NOMO-1 treated with dmso at 0.1 percent for 144 hours (cell line): Measurements from ENCODE around the gene RTKN2.

Experiments used
- DNase-seq: peaks from one replicate; lab custom pipeline; 2025; ENCODE audit not compliant: unreplicated experiment; lab: John Stamatoyannopoulos, UW

Gene RTKN2

DNA sequence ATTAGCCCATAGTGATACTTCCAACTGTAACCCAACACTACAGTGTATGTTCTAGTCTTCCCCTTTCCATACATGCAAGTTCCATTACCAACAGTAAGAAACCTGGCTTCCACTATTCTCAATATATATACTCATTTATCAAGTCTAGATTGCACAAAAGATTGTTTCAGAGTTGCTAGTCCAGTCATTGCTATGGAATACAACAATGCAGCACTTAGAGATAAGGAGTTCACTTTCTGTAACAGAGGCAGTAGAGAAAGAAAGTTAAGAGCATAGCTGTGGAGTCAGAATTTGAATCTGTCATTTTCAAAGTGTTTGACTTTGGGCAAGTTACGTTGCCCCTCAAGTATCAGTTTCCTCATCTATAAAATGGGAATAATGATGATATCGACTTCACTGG, 90.1 kb downstream of the RTKN2 start:
- DNase-seq = no peak

DNA sequence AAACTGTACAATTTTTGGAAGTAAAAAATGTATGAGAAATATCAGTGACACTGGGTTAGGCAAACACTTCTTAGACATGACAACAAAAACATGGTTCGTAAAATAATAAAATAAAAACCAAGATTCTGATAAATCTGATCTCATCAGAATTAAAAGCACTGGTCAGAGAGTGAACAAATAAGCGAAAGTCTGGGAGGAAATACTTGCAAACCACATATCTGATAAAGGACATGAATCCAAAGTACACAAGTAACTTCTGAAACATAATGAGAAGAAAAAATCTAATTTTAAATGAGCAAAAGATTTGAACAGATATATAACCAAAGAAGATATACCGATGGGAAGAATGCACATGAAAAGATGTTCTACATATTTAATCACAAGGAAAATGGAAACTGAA, 91.5 kb downstream of the RTKN2 start:
- DNase-seq = no peak

DNA sequence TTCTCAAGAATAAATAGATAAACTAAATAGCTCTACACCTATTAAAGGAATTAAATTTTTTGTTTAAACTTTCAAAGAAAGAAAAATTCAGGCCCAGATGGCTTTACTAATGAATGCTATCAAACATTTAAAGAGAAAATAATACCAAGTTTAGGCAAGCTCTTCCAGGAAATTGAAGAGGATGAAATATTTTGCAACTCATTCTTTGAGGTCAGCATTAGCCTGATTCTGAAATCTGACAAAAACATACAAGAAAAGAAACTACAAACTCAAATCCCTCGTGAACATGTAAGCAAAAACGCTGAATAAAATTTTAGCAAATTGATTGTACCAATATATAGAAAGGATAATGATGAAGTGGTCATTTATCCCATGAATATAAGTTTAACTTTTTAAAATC, 93.4 kb downstream of the RTKN2 start:
- DNase-seq = no peak

DNA sequence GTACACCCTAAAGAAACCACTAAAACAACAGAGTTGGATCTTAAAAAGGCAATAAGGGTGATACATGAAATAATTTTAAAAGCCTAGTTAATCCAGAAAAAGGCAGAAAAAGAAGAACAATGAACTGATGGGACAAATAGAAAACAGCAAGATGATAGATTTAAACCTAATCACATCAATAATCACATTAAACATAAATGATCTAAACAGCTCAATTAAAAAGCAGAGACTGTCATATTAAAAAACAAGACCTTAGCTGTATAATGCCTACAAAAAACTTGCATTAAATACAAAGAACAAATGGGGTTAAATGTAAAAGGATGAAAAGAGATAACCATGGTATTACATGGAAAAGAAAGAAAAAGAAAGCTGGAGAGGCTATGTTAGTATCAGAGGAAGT, 96.2 kb downstream of the RTKN2 start:
- DNase-seq = no peak

DNA sequence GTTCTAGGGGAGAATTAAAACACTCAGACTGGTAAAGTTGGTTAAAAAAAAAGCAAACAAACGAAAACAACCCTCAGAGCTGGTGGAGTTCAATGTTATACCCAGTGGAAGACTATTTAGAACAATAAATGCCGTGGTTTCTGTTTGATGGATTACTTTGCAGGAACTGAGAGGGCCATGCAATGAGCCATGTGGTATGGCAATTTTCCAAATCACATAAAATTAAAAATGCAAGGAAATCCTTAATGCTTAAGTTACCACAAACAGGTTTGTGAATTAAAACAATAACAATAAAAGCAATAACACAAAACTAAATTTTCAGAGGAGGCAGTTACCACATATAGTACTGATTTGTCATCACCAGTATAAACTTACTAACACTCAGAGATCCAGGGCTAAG, 96.9 kb downstream of the RTKN2 start:
- no peak for DNase-seq

DNA sequence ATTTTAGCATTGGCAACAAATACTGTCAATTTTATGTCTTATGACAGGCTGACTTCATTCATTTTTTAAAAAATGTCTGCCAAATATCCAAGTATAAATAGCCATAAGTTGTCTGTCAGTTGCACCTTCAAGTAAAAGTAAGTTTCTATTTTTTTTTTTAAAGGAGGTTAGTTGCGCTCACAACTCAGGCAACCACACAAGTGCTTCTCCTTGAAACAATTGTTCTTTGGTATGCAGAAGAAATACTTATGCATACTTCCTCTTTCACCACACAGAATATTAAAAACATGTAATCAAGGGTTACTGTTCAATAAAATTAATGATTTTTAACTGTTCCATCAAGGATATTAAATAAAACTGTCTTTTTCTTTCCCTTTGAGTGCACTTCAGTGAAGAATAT, 97.9 kb downstream of the RTKN2 start:
- peak; percentile 31 for DNase-seq

DNA sequence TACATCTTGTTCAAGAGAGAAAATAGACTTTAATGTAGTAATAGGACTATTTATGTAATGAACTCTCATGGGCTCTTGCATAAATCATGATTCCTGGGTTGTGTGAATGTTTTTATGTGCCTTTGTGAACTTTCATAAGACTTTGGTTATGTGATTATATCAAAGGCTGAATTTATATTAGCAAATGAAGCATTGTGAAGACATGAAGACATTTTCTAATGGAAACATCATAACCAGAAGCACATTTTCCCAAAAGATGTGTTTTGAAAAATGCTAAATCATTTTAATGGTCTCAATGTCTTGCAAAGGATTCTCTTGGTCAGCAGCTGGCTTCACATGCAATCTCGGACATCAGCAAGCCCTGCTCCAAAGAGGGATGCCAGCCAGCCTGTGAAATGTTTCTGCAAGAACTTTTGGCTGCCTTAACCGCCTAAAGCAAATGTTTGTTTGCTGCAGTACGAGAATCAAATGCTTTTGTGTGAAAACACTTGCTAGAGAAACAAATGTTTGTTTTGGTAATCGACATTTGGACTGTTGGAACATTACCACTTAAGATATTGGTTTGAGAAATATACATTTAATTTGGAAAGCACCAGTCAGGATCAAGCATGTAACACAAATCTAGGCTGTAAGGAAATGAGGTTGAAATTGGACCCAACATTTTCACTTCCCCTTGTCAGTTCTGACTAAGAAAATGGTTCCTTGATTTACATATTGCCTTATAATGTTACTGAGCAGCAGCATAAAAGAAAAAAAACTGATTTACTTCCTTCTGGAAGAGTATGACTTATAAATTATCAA, 102.1 kb downstream of the RTKN2 start:
- DNase-seq = peak; percentile 9

DNA sequence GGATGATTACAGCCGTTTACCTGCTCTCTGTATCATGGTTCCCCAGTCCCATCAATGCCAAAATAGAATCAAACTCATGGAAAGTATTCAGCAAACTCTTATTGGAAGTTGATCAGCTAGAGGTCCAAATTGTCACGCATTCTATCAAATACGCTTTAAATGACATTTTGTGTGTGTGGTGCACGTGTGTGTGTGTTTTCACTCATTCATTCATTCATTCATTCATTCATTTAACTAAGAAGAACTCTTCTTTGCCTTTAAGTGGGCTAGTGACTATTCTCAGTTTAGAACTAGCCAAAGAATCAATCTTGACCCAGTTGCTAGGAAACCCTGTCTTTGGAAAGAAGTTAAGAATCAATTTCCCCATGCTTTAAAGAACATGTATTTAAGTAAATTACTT, 102.8 kb downstream of the RTKN2 start:
- DNase-seq = no peak

DNA sequence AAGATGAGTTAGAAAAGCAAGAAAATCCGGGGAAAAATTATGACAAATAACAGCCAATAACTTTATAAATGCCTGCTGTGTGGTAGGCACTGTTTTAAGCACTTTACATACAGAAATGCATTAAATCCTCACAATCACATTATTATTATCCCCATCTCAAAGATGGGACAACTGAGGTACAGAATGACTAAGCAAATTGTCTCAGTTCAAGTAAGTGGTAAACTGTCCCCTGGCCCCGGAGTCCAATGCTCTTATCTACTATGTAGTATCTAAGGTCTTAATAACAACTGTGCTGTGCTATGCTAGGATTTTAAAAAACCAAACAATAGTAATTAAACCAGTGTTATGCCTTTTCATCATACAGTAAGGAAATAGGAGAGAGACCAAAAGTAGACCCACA, 105.6 kb downstream of the RTKN2 start:
- no peak for DNase-seq

DNA sequence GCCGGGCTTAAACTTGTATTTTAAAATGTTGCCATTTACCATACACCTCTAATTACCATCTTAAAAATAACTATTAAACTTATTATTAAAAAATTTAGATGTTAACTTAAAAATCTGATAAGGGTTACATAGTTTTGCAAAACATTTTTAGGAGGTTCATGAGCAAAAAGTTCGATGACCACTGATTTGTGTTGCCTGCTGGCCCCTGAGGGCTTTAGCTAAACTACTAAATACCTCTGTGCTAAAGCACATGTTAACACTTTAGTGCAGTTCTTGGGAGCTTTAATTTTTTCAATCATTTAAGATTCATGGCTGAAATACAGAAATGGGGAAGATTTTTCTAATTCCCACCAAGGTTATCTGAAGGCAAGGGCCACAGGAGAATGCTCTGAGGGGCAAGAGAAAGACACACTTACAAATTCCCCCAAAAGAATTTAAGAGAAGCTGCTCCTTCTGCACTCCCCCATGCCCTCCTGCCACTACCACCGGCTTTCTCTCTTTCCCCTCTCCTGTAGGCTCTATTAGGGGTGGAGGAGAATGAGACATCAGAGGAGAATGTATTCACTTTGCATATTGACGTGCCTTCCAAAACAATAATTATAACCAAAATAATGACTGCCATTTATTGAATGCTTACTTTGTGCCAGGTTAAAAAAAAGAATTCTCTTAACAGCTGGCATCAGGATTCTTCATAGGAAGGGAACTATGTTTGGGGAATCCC, 106.2 kb downstream of the RTKN2 start:
- no peak for DNase-seq

DNA sequence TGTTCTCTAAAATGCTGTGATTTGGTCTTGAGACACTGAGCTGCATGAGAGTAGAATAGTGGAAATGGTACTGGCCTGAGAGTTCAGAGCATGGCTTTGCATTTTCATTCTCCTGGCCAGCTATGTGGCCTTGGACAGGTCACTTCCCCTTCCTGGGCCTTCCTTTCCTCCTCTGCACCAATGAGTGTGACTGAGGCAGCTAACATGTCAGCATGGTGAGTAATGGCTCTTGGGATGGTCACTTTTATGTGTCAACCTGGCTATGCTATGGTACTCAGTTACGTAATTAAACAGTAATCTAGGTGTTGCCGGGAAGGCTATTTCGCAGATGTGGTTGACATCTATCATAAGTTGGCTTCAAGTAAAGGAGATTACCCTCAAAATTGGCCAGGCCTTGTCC, 109.3 kb downstream of the RTKN2 start:
- no peak for DNase-seq

DNA sequence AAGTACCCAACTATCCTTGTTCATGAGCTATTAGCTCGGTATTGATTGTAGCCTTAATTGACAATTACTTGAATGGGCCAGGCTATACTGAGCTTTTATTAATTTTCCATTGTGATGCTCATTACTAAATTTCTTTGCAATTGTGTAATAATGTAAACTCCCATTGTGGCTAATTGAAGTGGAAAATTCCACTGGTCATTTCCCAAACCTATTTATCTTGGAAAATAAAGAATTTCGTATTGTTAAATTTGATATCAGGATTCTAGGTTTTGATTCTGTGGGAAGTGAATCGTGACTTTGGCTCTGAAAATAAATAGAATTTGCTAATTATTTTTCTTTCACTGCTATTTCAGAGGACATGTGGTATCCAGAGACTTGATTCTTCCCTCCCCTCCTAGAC, 111.0 kb downstream of the RTKN2 start:
- no peak for DNase-seq

DNA sequence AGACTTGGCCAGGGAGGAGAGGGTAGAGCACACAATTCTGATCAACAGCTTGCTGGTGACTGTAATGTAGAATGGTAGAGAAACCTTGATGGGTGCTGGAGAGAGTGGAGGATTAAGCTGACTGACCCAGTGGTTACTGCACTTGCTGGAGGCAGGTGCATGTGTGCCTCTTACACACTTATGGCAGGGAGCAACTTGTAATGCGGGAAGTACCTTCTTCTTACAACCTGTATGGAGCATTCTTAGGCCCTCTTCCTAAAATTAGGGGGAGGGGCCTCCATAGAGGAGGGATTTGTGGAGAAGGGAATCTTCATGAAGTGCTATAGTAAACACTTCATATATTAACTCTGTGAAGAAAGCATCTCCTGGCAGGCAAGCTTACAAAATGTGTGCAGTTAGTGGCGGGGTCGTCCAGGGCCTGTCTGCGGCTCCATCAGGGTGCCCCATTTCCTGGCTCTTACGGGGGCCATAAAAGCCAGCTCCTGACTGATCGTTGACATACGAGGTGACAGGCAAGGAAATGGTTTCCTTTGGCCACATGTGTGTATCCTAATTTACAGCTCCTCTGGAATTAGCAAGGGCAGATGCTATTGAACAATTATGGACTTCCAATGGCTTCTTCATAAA, 113.5 kb downstream of the RTKN2 start:
- no peak for DNase-seq

DNA sequence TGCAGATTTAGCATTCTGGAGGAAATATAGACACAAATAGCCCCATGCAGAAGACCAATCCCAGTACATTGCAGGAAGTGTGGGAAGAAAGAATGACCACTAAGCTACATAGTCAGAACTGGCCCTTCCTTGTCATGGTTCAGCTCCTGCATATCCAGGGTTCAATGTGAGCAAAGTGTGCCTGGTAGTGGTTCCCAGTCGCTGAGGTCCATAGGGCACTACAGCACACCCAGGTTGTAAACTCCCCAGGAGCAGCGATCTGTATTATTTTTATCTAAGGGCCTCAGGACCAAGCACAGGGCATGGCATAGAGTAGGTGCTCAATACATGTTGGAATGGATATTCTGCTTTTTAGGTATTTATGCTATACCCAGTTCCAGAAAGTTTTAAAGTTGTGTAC, 114.4 kb downstream of the RTKN2 start:
- DNase-seq = no peak

DNA sequence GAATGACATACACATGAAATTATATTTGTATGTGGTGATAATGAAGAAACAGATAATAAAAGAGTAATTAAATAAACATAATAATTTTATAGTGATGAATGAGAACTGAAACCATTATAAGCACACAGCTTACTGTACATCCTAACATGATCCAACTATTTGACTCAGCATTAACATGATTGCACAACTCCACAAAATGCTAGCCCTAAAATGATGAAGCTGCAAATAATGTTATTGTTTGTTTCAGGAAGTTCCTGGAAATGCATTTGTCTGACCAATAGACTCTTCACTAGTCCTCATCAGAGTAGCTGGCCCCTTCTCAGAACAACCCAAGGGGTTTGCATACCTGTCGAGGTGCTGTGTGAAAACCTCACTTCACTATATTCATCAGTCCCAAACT, 115.5 kb downstream of the RTKN2 start:
- DNase-seq = no peak

DNA sequence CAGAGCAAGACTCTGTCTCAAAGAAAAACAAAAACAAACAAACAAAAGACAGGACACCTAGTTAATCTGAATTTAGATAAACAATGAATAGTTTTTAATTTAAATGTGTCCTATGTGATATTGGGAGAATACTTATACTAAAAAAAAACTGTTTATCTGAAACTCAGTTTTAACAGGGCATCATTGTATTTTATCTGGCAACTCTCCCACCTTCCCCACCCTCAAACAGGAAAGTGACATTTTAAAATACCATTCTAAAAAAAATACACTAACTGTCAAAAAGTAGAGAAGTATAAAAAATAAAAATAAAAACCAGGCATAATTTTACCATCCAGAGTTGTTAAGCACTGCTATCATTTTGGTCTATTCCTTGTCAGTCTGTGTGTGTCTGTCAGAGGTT, 119.0 kb downstream of the RTKN2 start:
- DNase-seq = no peak

DNA sequence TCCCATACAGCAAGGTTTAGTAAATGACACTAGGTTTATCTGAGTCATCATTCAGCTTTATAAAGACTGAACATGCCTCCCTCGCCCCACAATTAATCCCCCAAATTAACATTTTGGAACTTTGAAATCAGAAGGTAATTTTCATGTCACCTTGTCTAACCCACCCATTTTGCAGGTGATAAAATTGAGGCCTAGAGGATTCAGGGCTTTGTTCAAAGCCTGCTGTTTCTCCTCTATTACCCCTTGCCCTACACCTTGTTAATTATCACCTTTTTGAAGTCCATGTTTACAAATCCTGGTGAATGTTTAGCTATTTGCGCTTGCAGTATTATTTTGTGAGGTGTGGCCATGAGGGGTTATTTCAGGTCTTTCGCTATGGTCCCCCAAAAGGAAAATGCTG, 120.5 kb downstream of the RTKN2 start:
- no peak for DNase-seq

DNA sequence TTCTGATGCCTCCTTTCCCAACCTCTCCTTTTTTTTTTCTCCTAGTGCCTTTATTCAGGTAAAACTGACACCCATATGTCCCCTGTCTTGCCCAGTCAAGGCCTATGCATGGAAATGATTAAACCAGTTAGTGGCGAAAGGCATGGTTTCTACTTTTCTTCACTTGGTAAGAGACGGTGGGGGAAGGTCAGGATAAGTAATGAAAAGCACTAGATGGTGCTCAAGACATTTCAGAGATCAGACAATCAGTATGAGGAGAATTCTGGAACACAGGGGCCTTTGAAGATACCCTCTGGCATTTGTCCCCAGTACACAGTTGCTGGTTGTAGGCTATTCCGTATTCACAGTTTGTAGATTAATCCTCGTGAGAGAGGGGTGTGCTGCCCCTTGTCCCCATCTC, 121.2 kb downstream of the RTKN2 start:
- no peak for DNase-seq

DNA sequence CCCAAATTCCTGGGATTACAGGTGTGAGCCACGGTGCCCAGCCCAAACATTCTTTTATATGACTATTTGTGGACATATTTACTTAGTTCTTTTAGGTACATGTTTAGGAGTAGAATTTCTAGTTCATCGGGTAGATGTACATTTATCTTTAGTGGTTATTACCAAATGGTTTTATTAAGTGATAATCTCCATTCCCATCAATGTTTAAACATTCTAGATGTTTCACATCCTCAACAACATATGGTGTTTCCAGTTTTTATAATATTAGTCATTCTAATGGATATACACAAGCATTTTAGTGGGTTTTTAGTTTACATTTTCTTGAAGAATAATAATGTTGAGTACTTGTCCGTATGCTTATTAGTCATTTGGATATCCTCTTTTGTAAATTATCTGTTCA, 131.7 kb downstream of the RTKN2 start:
- DNase-seq = no peak

DNA sequence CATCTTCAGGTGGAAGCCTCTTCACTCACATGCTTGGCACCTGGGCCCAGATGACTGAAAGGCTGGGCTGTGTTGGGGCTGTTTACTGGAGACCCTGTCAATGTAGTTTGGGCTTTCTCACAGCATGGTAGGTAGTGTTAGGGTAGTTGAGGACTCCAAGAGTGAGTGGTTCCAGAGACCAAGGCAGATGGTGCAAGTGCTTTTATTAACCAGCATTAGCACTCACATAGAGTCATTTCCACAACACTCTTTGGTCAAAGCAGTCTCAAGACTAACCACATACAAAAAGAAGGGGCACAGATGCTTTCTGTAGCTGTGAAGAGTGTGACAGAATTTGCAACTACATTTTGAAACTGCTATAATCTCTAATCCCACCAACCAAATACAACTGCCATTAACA, 135.0 kb downstream of the RTKN2 start:
- no peak for DNase-seq
